Measurements from ENCODE around the gene CACNB2.

- no peak for TF ChIP-seq ZNF274 (IDR thresholded peaks at IDR 0.05; ENCODE audit: insufficient read depth, insufficient read length)
- TF ChIP-seq EZH2 (IDR thresholded peaks at IDR 0.05; ENCODE audit: borderline replicate concordance, control insufficient read depth, low read depth, low read length): no peak
- TF ChIP-seq POLR2A (IDR thresholded peaks at IDR 0.05; ENCODE audit: low read depth, low read length): no peak
- TF ChIP-seq SIN3A (IDR thresholded peaks at IDR 0.05; ENCODE audit: low read depth, low read length): no peak
- no peak for TF ChIP-seq CTCF (IDR thresholded peaks at IDR 0.05 in 2 of 3, conservative IDR thresholded peaks at IDR 0.05 in 1 of 3; ENCODE audit: control insufficient read depth in 2 of 3, extremely low read depth in 1 of 3, insufficient read depth in 1 of 3, low read depth in 3 of 3, low read length in 3 of 3)
- TF ChIP-seq POLR2AphosphoS5 (IDR thresholded peaks at IDR 0.05; ENCODE audit: low read length): no peak
- TF ChIP-seq NFIC (IDR thresholded peaks at IDR 0.05; ENCODE audit: low read depth, low read length): no peak
- no peak for TF ChIP-seq ZNF24 (IDR thresholded peaks at IDR 0.05)
- no peak for TF ChIP-seq CBX5 (IDR thresholded peaks at IDR 0.05; ENCODE audit: low read depth)
- TF ChIP-seq KAT2A (conservative IDR thresholded peaks at IDR 0.05; ENCODE audit: control insufficient read depth, low read depth, low read length): no peak
Observed at GRCh38 chr10:18201877-18202276, 61.7 kb downstream of the CACNB2 start.

Measured in GM12878 (cell line).